Measurements from ENCODE around the gene ARHGAP42.

The ARHGAP42 gene

DNA sequence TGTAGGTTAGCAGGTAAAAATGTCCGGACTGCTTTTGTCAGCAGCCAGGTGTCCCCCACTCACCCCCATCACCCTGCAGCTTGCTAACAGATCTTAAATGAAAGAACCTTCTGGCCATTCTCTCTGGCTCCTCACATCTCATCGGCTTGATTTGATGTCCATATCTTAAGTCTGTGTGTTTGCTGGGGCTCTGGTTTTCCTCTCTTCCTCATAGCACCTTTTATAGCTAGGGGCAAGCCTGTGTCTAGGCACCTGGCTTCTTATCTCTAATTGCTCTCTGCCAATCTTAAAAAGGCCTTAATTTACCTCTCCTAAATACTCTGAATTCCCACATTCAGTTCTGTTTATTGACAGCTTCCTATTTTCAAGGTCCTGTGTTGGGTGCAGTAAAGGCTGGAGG, 72.0 kb downstream of the ARHGAP42 start:
- H3K27me3 ChIP-seq (ENCODE audit: insufficient read depth, poor library complexity, severe bottlenecking): no peaks in the 10 kb centered on the region
- H3K4me3 ChIP-seq (replicated peaks; ENCODE audit: insufficient read depth, low read length): no peak overlapping the region
- no peak overlapping the region for H3K27ac ChIP-seq (replicated peaks)
- no peak for DNase-seq (ENCODE audit: low read depth in 1 of 2, low spot score in 1 of 2)
- TF ChIP-seq GABPA (IDR thresholded peaks at IDR 0.05; ENCODE audit: low read depth) (no peak), CTCF (IDR thresholded peaks at IDR 0.05; ENCODE audit: insufficient read depth, low read length) (no peak), SPI1 (IDR thresholded peaks at IDR 0.05; ENCODE audit: borderline replicate concordance, low read depth) (no peak), POLR2AphosphoS5 (IDR thresholded peaks at IDR 0.05; ENCODE audit: low read depth) (no peak), REST (IDR thresholded peaks at IDR 0.05; ENCODE audit: insufficient replicate concordance, low read depth) (no peak)

DNA sequence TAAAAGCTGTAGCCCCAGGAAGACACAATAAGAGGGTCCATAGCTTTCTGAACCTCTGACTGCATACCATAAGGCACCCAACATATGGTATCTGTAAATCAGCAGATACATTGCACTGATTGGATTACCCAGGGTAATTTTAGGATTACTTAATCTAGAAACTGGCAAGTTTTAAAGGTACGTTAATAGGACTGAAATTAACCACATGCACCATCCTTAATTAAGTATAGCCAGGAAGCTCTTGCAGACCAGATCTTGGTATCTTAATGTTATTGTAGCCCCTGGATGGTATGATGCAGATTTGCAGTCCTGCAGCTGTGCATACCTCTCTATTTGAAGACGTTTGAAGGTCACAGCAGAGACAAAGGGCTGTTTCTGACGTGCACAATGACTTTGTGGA, 72.8 kb downstream of the ARHGAP42 start:
- Histone ChIP-seq H3K4me3 (replicated peaks; ENCODE audit: insufficient read depth, low read length) (no peak overlapping the region), H3K27ac (replicated peaks) (no peak overlapping the region), H3K27me3 (ENCODE audit: insufficient read depth, poor library complexity, severe bottlenecking) (no peaks in the 10 kb centered on the region)
- DNase-seq (ENCODE audit: low read depth in 1 of 2, low spot score in 1 of 2): no peak
- TF ChIP-seq REST (IDR thresholded peaks at IDR 0.05; ENCODE audit: insufficient replicate concordance, low read depth) (no peak), CTCF (IDR thresholded peaks at IDR 0.05; ENCODE audit: insufficient read depth, low read length) (no peak), GABPA (IDR thresholded peaks at IDR 0.05; ENCODE audit: low read depth) (no peak), SPI1 (IDR thresholded peaks at IDR 0.05; ENCODE audit: borderline replicate concordance, low read depth) (no peak), POLR2AphosphoS5 (IDR thresholded peaks at IDR 0.05; ENCODE audit: low read depth) (no peak)

DNA sequence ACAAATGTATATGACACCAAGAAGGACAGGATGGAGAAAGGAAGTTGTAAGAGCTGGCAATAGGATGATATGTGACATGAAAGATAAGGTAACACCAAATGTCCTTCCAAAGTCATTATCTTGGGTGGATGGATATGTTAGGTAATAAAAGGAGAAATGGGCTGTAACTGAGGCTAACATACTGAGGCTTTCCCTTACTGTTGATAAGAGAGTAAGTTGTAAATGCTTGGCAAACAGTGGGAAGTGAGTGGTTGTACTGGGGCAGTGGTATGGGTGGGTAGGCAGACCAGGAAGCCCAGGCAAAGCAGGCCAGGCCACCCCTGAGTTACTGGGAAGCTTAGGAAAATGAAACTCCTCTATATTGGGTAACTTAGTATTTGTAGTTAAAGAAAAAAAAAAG, 73.7 kb downstream of the ARHGAP42 start:
- no peak for DNase-seq (ENCODE audit: low read depth in 1 of 2, low spot score in 1 of 2)
- no peaks in the 10 kb centered on the region for H3K27me3 ChIP-seq (ENCODE audit: insufficient read depth, poor library complexity, severe bottlenecking)
- no peak overlapping the region for H3K4me3 ChIP-seq (replicated peaks; ENCODE audit: insufficient read depth, low read length)

More for the DNA sequence above, 73.7 kb downstream of the ARHGAP42 start:
- no peak for TF ChIP-seq POLR2AphosphoS5 (IDR thresholded peaks at IDR 0.05; ENCODE audit: low read depth)
- no peak for TF ChIP-seq SPI1 (IDR thresholded peaks at IDR 0.05; ENCODE audit: borderline replicate concordance, low read depth)
- no peak for TF ChIP-seq GABPA (IDR thresholded peaks at IDR 0.05; ENCODE audit: low read depth)
- TF ChIP-seq REST (IDR thresholded peaks at IDR 0.05; ENCODE audit: insufficient replicate concordance, low read depth): no peak
- no peak for TF ChIP-seq CTCF (IDR thresholded peaks at IDR 0.05; ENCODE audit: insufficient read depth, low read length)
- no peak overlapping the region for H3K27ac ChIP-seq (replicated peaks)

All from HL-60 (cell line).